ENCODE data around the gene CDR2L.

- TF ChIP-seq CTCF (IDR thresholded peaks at IDR 0.05; ENCODE audit: low read depth, low read length, poor library complexity, severe bottlenecking) (no peak), EZH2phosphoT487 (IDR thresholded peaks at IDR 0.05; ENCODE audit: borderline replicate concordance, low read length) (no peak)
These were observed 15.7 kb upstream of the CDR2L start for GRCh38 chr17:74971842-74972106.

All from DOHH2 (cell line).